CD14-positive monocyte (primary cell): ENCODE measurements around the gene GLRX5. TPM values are rescaled to one million over a fixed set of nuclear protein-coding genes. Genes with fewer than 3 reads are reported as not detected.

Experiments used
- DNase-seq, 3 donors: peaks; one replicate each; pipeline ENCODE4 v3.0.0-alpha.2; 2011 to 2022
- H2AFZ ChIP-seq: 2 replicates; pipeline ENCODE4 v1.6.0; 2012; ENCODE audit warnings: mild to moderate bottlenecking, low read depth, low read length, inconsistent platforms; ENCODE audit not compliant: insufficient read depth, poor library complexity, severe bottlenecking
- H3K27ac ChIP-seq, 2 donors: 1 replicate in 1 of 2; 2 replicates in 1 of 2; pipeline ENCODE4 v1.5.1; 2012 to 2013; ENCODE audit warnings: low read length in 2 of 2, control low read depth in 1 of 2, inconsistent platforms in 1 of 2, low read depth in 1 of 2, mild to moderate bottlenecking in 1 of 2
- H3K27me3 ChIP-seq, 2 donors: one replicate each; pipeline versions ENCODE4 v1.6.0 to v1.6.1; 2011 to 2013; ENCODE audit warnings: low read length in 2 of 2; ENCODE audit not compliant: control insufficient read depth in 2 of 2, insufficient read depth in 2 of 2
- H3K36me3 ChIP-seq, 2 donors: replicated peaks in 1 of 2; 1 replicate in 1 of 2; 2 replicates in 1 of 2; pipeline versions ENCODE4 v1.5.1 to v1.6.1; 2012 to 2013; ENCODE audit warnings: low read length in 2 of 2, control low read depth in 1 of 2, inconsistent platforms in 1 of 2, mild to moderate bottlenecking in 1 of 2; ENCODE audit not compliant: insufficient read depth in 2 of 2, control insufficient read depth in 1 of 2
- H3K4me1 ChIP-seq, 2 donors: 1 replicate in 1 of 2; 2 replicates in 1 of 2; pipeline versions ENCODE4 v1.5.1 to v1.6.1; 2012 to 2013; ENCODE audit warnings: low read length in 2 of 2, control low read depth in 1 of 2, inconsistent platforms in 1 of 2, mild to moderate bottlenecking in 1 of 2, moderate library complexity in 1 of 2; ENCODE audit not compliant: insufficient read depth in 2 of 2, control insufficient read depth in 1 of 2
- H3K4me2 ChIP-seq: replicated peaks from 2 replicates; pipeline ENCODE3; 2012; ENCODE audit warnings: low read length, moderate library complexity, mild to moderate bottlenecking; ENCODE audit not compliant: poor library complexity, severe bottlenecking; ENCODE audit errors: extremely low read depth
- H3K4me3 ChIP-seq, 3 experiments: fragments of 200-600 bp in 1 of 3; sonication (generic) in 1 of 3; replicated peaks in 1 of 3; 1 replicate in 2 of 3; 2 replicates in 1 of 3; pipeline ENCODE4 v1.5.1; 2011 to 2013; ENCODE audit warnings: low read length in 3 of 3, mild to moderate bottlenecking in 3 of 3, control low read depth in 2 of 3, low read depth in 2 of 3, inconsistent platforms in 1 of 3, moderate library complexity in 1 of 3
- H3K79me2 ChIP-seq: 2 replicates; pipeline ENCODE4 v1.6.0; 2012; ENCODE audit warnings: mild to moderate bottlenecking, control low read depth, inconsistent platforms, low read length, moderate library complexity; ENCODE audit not compliant: insufficient read depth
- H3K9ac ChIP-seq: 2 replicates; pipeline ENCODE4 v1.6.0; 2017; ENCODE audit warnings: low read length, mild to moderate bottlenecking; ENCODE audit not compliant: insufficient read depth, poor library complexity, severe bottlenecking
- H3K9me3 ChIP-seq, 2 donors: replicated peaks in 1 of 2; 1 replicate in 1 of 2; 2 replicates in 1 of 2; pipeline versions ENCODE4 v1.5.1 to v1.6.1; 2012 to 2013; ENCODE audit warnings: low read length in 2 of 2, control low read depth in 1 of 2; ENCODE audit not compliant: control insufficient read depth in 1 of 2, insufficient read depth in 1 of 2
- H4K20me1 ChIP-seq: 2 replicates; pipeline ENCODE4 v1.6.0; 2012; ENCODE audit warnings: mild to moderate bottlenecking, low read length, control low read depth, moderate library complexity; ENCODE audit not compliant: insufficient read depth
- H3K27ac Mint-ChIP-seq, 7 donors: one replicate each; pipeline ENCODE4 v1.8.0; 2020; ENCODE audit warnings: mild to moderate bottlenecking in 7 of 7, mixed read lengths in 7 of 7, moderate library complexity in 6 of 7, inconsistent platforms in 2 of 7
- H3K27me3 Mint-ChIP-seq, 3 donors: one replicate each; pipeline ENCODE4 v1.8.0; 2021 to 2022; ENCODE audit warnings: low read depth in 3 of 3, mild to moderate bottlenecking in 3 of 3, mixed read lengths in 3 of 3, moderate library complexity in 3 of 3, inconsistent platforms in 1 of 3
- H3K36me3 Mint-ChIP-seq, 2 donors: one replicate each; pipeline ENCODE4 v1.8.0; 2020; ENCODE audit warnings: mixed read lengths in 2 of 2, inconsistent platforms in 1 of 2, mild to moderate bottlenecking in 1 of 2
- H3K4me1 Mint-ChIP-seq: one replicate; pipeline ENCODE4 v1.8.0; 2020; ENCODE audit warnings: mild to moderate bottlenecking, mixed read lengths
- H3K4me3 Mint-ChIP-seq, 2 donors: one replicate each; pipeline ENCODE4 v1.8.0; 2020; ENCODE audit warnings: mild to moderate bottlenecking in 2 of 2, mixed read lengths in 2 of 2, moderate library complexity in 1 of 2
- H3K9me3 Mint-ChIP-seq, 7 donors: one replicate each; pipeline ENCODE4 v1.8.0; 2020 to 2022; ENCODE audit warnings: mixed read lengths in 7 of 7, mild to moderate bottlenecking in 6 of 7, moderate library complexity in 6 of 7, inconsistent platforms in 2 of 7
- CTCF ChIP-seq: fragments of 200-600 bp; IDR thresholded peaks from one replicate; pipeline ENCODE4 v1.8.0; 2022; ENCODE audit warnings: antibody characterized with exemption, mild to moderate bottlenecking
- WGBS: methylation state at CpG from one replicate; pipeline ENCODE4 v1.1.5; 2013; ENCODE audit warnings: missing lambda C conversion rate; ENCODE audit not compliant: insufficient coverage; 5-methylcytosine and 5-hydroxymethylcytosine counted together
- intact Hi-C, 2 donors: fragments of 100-400 bp; cut with micrococcal nuclease; formaldehyde crosslinking; loops; one replicate each; pipeline versions ENCODE4 v1.15.0 to v1.15.1; 2023
- polyA plus RNA-seq, 3 donors: library from polyadenylated mRNA; depleted of rRNA in 1 of 3; unstranded in 2 of 3; stranded (reverse) in 1 of 3; fragments of 300-500 nt in 2 of 3; fragments of >200 nt in 1 of 3; fragmentation: Illumina TruSeq in 2 of 3; gene quantifications; 1 replicate in 2 of 3; 2 replicates in 1 of 3; pipeline ENCODE4 v1.2.3, GENCODE V29; 2012 to 2021

Gene GLRX5
- polyA plus RNA-seq, 3 donors = 10.9 to 43.1 (median 31.1) TPM

DNA sequence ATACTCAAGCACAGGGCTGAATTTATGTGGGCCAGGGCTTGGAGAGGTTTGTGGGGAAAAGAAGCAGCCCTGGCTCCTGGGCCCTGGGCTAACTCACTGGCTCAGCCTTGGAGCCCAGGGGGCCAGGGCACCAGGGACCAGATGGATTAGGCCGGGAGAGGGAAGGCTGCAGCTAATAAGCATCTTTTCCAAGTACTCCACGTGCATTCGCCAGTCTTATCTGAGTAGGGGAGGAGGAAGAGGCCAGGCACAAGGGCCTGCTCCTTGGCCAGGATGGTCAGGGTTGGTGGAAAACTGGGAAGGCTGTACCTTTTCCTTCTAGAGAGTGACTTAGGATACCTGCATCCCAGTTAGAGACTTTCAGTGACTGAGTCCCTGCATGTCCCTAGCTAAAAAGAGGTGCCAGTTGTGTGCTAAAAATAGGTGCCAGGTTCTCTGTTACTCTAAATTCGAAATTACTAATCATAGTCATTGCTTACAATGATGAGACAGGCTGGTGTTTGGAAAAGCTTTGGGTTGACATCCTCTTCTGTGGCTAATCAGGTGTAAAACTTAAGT, 1.3 kb downstream of the GLRX5 start:
- Histone ChIP-seq H3K4me2 (peak overlapping the region; percentile 93), H3K9me3 (no peaks in the 10 kb centered on the region), H3K4me3 (peak overlapping the region in 2 of 3 experiments; percentile 58 to 90), H3K79me2 (peaks cover 90% of the 10 kb centered on the region), H4K20me1 (peaks cover 19% of the 10 kb centered on the region), H3K27me3 (no peaks in the 10 kb centered on the region), H3K27ac (peak overlapping the region in 1 of 2 donors; percentile 83), H3K36me3 (no peaks in the 10 kb centered on the region), H2AFZ (peak overlapping the region; percentile 84), H3K4me1 (peaks cover 28 to 34% of the 10 kb centered on the region in 2 donors), H3K9ac (peak overlapping the region; percentile 83)
- WGBS = no CpG with 5 or more reads among the region's 4 CpGs
- no peak for DNase-seq
- peak overlapping the region; percentile 93 to 96 for H3K4me3 Mint-ChIP-seq
- H3K36me3 Mint-ChIP-seq = peaks cover 2% of the 10 kb centered on the region in 2 donors
- H3K27ac Mint-ChIP-seq = peak overlapping the region in 4 of 7 donors; percentile 61 to 88 (median 75)
- peaks cover 50% of the 10 kb centered on the region for H3K4me1 Mint-ChIP-seq
- TF ChIP-seq CTCF = no peak
- no peaks in the 10 kb centered on the region for H3K9me3 Mint-ChIP-seq
- intact Hi-C loops = no loop called here
- H3K27me3 Mint-ChIP-seq = peaks cover 0 to 2% (median 0%) of the 10 kb centered on the region in 3 donors

GRCh38 chr14:95536671-95537070, 1.8 kb downstream of the GLRX5 start:
- Mint-ChIP-seq H3K27ac (no peak overlapping the region), H3K36me3 (peaks cover 0 to 2% of the 10 kb centered on the region in 2 donors), H3K27me3 (peaks cover 0 to 2% (median 0%) of the 10 kb centered on the region in 3 donors), H3K9me3 (no peaks in the 10 kb centered on the region), H3K4me3 (no peak overlapping the region), H3K4me1 (peaks cover 49% of the 10 kb centered on the region)
- intact Hi-C loops = no loop called here
- peaks cover 19% of the 10 kb centered on the region for H4K20me1 ChIP-seq
- TF ChIP-seq CTCF = no peak
- peaks cover 28 to 34% of the 10 kb centered on the region in 2 donors for H3K4me1 ChIP-seq
- DNase-seq = no peak
- H3K9me3 ChIP-seq = no peaks in the 10 kb centered on the region
- H3K36me3 ChIP-seq = no peaks in the 10 kb centered on the region
- no peak overlapping the region for H3K4me3 ChIP-seq
- no peak overlapping the region for H3K9ac ChIP-seq
- no peak overlapping the region for H2AFZ ChIP-seq
- H3K4me2 ChIP-seq = no peak overlapping the region
- H3K27ac ChIP-seq = no peak overlapping the region
- peaks cover 90% of the 10 kb centered on the region for H3K79me2 ChIP-seq
- no peaks in the 10 kb centered on the region for H3K27me3 ChIP-seq
- WGBS = no CpG with 5 or more reads among the region's 5 CpGs
